K562 (cell line): ENCODE measurements around the gene MUC5B. TPM values are rescaled to one million over a fixed set of nuclear protein-coding genes. Genes with fewer than 3 reads are reported as not detected.

Source experiments
- ATAC-seq: fragments of 200-7000 bp; cut with Tn5 transposase; 3 replicates; pipeline ENCODE4 v1.9.1; 2020; ENCODE audit warnings: moderate library complexity
- BruUV-seq: library from RNA; stranded (reverse); fragments of 400-500 nt; replicated peaks from 2 replicates; lab custom pipeline; 2021; lab: Mats Ljungman, UMichigan
- CTCF ChIA-PET: fragments of 300-600 bp; formaldehyde crosslinking; extraction: SDS; loops from one replicate; lab custom pipeline; 2021; ENCODE audit warnings: low intra/inter-chr PET ratio; lab: Yijun Ruan, JAX
- POLR2A ChIA-PET: fragments of 300-600, 350-650 bp; sonication (Branson Sonifier 250); formaldehyde crosslinking; extraction: SDS; loops from one replicate; lab custom pipeline; 2021; ENCODE audit warnings: antibody characterized with exemption, inconsistent platforms; lab: Yijun Ruan, JAX
- DNase-seq, 4 experiments: peaks; one replicate each; pipeline versions ENCODE4 v3.0.0 to v3.0.0-alpha.2; 2011 to 2018; ENCODE audit warnings: low spot score in 3 of 4, mixed read lengths in 3 of 4; ENCODE audit errors: extremely low read depth in 1 of 4
- FAIRE-seq: peaks from 2 replicates; lab custom pipeline; 2011; peaks lifted over from hg19 to GRCh38; lab: Jason Lieb, UNC
- H2AFZ ChIP-seq: 2 replicates; pipeline ENCODE4 v1.6.0; 2011; ENCODE audit warnings: low read depth, low read length, control low read depth, inconsistent platforms
- H3K27ac ChIP-seq: fragments of 200-600 bp; 3 replicates; pipeline ENCODE4 v1.8.0; 2011; ENCODE audit warnings: low read depth, mild to moderate bottlenecking, control low read depth, inconsistent platforms, low read length, moderate library complexity, mixed read lengths; ENCODE audit errors: extremely low read depth
- H3K27me3 ChIP-seq, 2 experiments: fragments of 300-600 bp in 1 of 2; 2 replicates in 1 of 2; 3 replicates in 1 of 2; pipeline versions ENCODE4 v1.6.0 to v1.8.0; 2011; ENCODE audit warnings: inconsistent platforms in 2 of 2, low read length in 2 of 2, mild to moderate bottlenecking in 1 of 2, mixed read lengths in 1 of 2, moderate library complexity in 1 of 2; ENCODE audit not compliant: control insufficient read depth in 2 of 2, insufficient read depth in 2 of 2
- H3K36me3 ChIP-seq: fragments of 300-600 bp; 3 replicates; pipeline ENCODE4 v1.8.0; 2011; ENCODE audit warnings: mild to moderate bottlenecking, low read length, inconsistent platforms; ENCODE audit not compliant: control insufficient read depth, insufficient read depth
- H3K4me1 ChIP-seq, 2 experiments: fragments of 200-600 bp in 1 of 2; replicated peaks in 1 of 2; 2 replicates in 1 of 2; 3 replicates in 1 of 2; pipeline versions ENCODE4 v1.5.1 to v1.8.0; 2011; ENCODE audit warnings: inconsistent platforms in 2 of 2, low read length in 2 of 2, mild to moderate bottlenecking in 1 of 2, mixed read lengths in 1 of 2, moderate library complexity in 1 of 2; ENCODE audit not compliant: control insufficient read depth in 2 of 2, insufficient read depth in 2 of 2
- H3K4me2 ChIP-seq: 2 replicates; pipeline ENCODE4 v1.6.1; 2011; ENCODE audit warnings: low read length, control low read depth, inconsistent platforms, mixed read lengths; ENCODE audit not compliant: insufficient read depth
- H3K4me3 ChIP-seq: fragments of 200-600 bp; sonication (generic), shearing (Covaris generic); 2 replicates; pipeline ENCODE4 v1.5.1; 2016; ENCODE audit warnings: control low read depth, inconsistent platforms
- H3K79me2 ChIP-seq: fragments of 200-600 bp; 3 replicates; pipeline ENCODE4 v1.8.0; 2011; ENCODE audit warnings: low read length, inconsistent platforms; ENCODE audit not compliant: control insufficient read depth, insufficient read depth
- H3K9ac ChIP-seq, 2 experiments: 2 replicates each; pipeline versions ENCODE4 v1.6.0 to v1.6.1; 2011; ENCODE audit warnings: low read depth in 2 of 2, low read length in 2 of 2, control low read depth in 1 of 2, inconsistent platforms in 1 of 2, mild to moderate bottlenecking in 1 of 2, mixed read lengths in 1 of 2; ENCODE audit not compliant: insufficient read depth in 1 of 2
- H3K9me1 ChIP-seq: one replicate; pipeline ENCODE4 v1.6.0; 2011; ENCODE audit warnings: inconsistent platforms, mild to moderate bottlenecking, low read length, moderate library complexity; ENCODE audit not compliant: control insufficient read depth, insufficient read depth
- H3K9me3 ChIP-seq: replicated peaks from 2 replicates; pipeline ENCODE4 v1.5.1; 2011; ENCODE audit warnings: low read depth, low read length, inconsistent platforms; ENCODE audit not compliant: control insufficient read depth, insufficient read depth
- H4K20me1 ChIP-seq: replicated peaks from 2 replicates; pipeline ENCODE4 v1.6.1; 2011; ENCODE audit warnings: low read length, inconsistent platforms, mixed read lengths; ENCODE audit not compliant: control insufficient read depth, insufficient read depth
- POLR2G ChIP-seq: fragments of 200-400 bp; formaldehyde crosslinking; IDR thresholded peaks from 2 replicates; pipeline ENCODE4 v1.6.1; 2017; ENCODE audit warnings: low read depth, mild to moderate bottlenecking, antibody characterized with exemption, low read length, moderate library complexity
- ZNF644 ChIP-seq: fragments of 200-800 bp; sonication (Bioruptor generic); IDR thresholded peaks from 2 replicates; pipeline ENCODE4 v1.6.1; 2016; ENCODE audit warnings: low read depth, missing genetic modification characterization, missing compliant biosample characterization
- WGBS: fragments of 100-300 bp; shearing (Covaris generic); methylation state at CpG from one replicate; pipeline ENCODE4 v1.1.6; 2016; ENCODE audit warnings: low coverage, mixed read lengths; ENCODE audit not compliant: insufficient coverage; ENCODE audit errors: missing lambda C conversion rate; 5-methylcytosine and 5-hydroxymethylcytosine counted together
- in situ Hi-C: fragments of 300-500 bp; cut with MboI; formaldehyde crosslinking; loops from 4 replicates; pipeline ENCODE4 v1.15.0; 2018; ENCODE audit warnings: inconsistent platforms, mixed read lengths
- intact Hi-C: fragments of 100-400 bp; cut with micrococcal nuclease; formaldehyde crosslinking; loops from 2 replicates; pipeline ENCODE4 v1.14.2; 2022
- polyA plus RNA-seq, 8 experiments: library from polyadenylated mRNA; depleted of rRNA in 4 of 8; stranded (reverse) in 5 of 8; unstranded in 3 of 8; fragments of >200 nt; fragmentation: Nextera tagmentation in 2 of 8; fragmentation: Illumina TruSeq in 1 of 8; extraction: Ambion mirVana in 2 of 8; extraction: Trizol in 1 of 8; gene quantifications; 2 replicates each; pipeline versions ENCODE4 v1.2.1 to v1.2.3, GENCODE V29; 2011 to 2014; ENCODE audit warnings: inconsistent platforms in 1 of 8, missing spikeins in 1 of 8
- total RNA-seq, 7 experiments: library from RNA; depleted of rRNA in 6 of 7; stranded (reverse); fragments of >200 nt in 6 of 7; fragmentation: Illumina TruSeq in 2 of 7; extraction: Trizol in 2 of 7; gene quantifications; 2 replicates each; pipeline versions ENCODE4 v1.2.1 to v1.2.3, GENCODE V29; 2011 to 2021; ENCODE audit warnings: low replicate concordance in 1 of 7

Gene MUC5B
- total and polyA plus RNA-seq, 9 of the 15 experiments (the other 6 are each of a cell fraction or from before 2014, with no cell fraction given) = 0.04 to 0.95 TPM; not detected in 7

- ChIA-PET POLR2A (no interaction called here), CTCF (no interaction called here)
- Histone ChIP-seq H4K20me1 (no peaks in the 10 kb centered on the region), H3K27me3 (no peaks in the 10 kb centered on the region), H3K79me2 (no peaks in the 10 kb centered on the region), H3K9ac (no peak overlapping the region), H3K4me3 (no peak overlapping the region), H2AFZ (no peak overlapping the region), H3K9me3 (peaks cover 2% of the 10 kb centered on the region; the same call in 1 of the 2 replicates), H3K4me1 (peaks cover 0 to 5% of the 10 kb centered on the region in 2 experiments; a peak in 1 of 5 replicates), H3K36me3 (peaks cover 47% of the 10 kb centered on the region; the same call in 1 of the 3 replicates), H3K4me2 (no peak overlapping the region), H3K9me1 (no peaks in the 10 kb centered on the region), H3K27ac (no peak overlapping the region)
- FAIRE-seq (no peak), ATAC-seq (no peak), DNase-seq (no peak)
- BruUV-seq = no TSS peak
- intact Hi-C loops (no loop called here), in situ Hi-C loops (no loop called here)
- WGBS = 97% methylated on average over 19 of the region's 33 CpGs
- no peak for TF ChIP-seq ZNF644
- 0 out of 2 replicates have a peak, but pooled peaks have one; percentile 11 for TF ChIP-seq POLR2G
These were observed 66.5 kb downstream of the MUC5B start for GRCh38 chr11:1289211-1289935.
